Uterus (tissue), 2 donors: ENCODE measurements around the gene DEDD2.

Source experiments
- POLR2A ChIP-seq, 2 donors: fragments of 450-650 bp; IDR thresholded peaks; one replicate each; pipeline ENCODE4 v1.6.1; 2016; ENCODE audit warnings: antibody characterized with exemption in 2 of 2, mild to moderate bottlenecking in 1 of 2, moderate library complexity in 1 of 2
- TF ChIP-seq, protein P1 (sequence below), 4 experiments: fragments of 200-600 bp in 2 of 4; fragments of 450-650 bp in 2 of 4; sonication (generic) in 2 of 4; IDR thresholded peaks; one replicate each; pipeline ENCODE4 v1.5.1; 2016 to 2019; ENCODE audit warnings: antibody characterized with exemption in 4 of 4, mild to moderate bottlenecking in 2 of 4, moderate library complexity in 1 of 4

- TF ChIP-seq, protein P1, sequence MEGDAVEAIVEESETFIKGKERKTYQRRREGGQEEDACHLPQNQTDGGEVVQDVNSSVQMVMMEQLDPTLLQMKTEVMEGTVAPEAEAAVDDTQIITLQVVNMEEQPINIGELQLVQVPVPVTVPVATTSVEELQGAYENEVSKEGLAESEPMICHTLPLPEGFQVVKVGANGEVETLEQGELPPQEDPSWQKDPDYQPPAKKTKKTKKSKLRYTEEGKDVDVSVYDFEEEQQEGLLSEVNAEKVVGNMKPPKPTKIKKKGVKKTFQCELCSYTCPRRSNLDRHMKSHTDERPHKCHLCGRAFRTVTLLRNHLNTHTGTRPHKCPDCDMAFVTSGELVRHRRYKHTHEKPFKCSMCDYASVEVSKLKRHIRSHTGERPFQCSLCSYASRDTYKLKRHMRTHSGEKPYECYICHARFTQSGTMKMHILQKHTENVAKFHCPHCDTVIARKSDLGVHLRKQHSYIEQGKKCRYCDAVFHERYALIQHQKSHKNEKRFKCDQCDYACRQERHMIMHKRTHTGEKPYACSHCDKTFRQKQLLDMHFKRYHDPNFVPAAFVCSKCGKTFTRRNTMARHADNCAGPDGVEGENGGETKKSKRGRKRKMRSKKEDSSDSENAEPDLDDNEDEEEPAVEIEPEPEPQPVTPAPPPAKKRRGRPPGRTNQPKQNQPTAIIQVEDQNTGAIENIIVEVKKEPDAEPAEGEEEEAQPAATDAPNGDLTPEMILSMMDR (IDR thresholded peaks at IDR 0.05), result no peak
- no peak for TF ChIP-seq POLR2A (IDR thresholded peaks at IDR 0.05)
Measured at GRCh38 chr19:42250666-42251531, 33.4 kb upstream of the DEDD2 start.
